ENCODE results near the gene KRTAP2-3. TPM values are rescaled to one million over a fixed set of nuclear protein-coding genes. Genes with fewer than 3 reads are reported as not detected.

Gene KRTAP2-3, protein sequence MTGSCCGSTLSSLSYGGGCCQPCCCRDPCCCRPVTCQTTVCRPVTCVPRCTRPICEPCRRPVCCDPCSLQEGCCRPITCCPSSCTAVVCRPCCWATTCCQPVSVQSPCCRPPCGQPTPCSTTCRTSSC
- polyA plus RNA-seq (2012; ENCODE audit: insufficient read length, low read depth), result not detected

DNA sequence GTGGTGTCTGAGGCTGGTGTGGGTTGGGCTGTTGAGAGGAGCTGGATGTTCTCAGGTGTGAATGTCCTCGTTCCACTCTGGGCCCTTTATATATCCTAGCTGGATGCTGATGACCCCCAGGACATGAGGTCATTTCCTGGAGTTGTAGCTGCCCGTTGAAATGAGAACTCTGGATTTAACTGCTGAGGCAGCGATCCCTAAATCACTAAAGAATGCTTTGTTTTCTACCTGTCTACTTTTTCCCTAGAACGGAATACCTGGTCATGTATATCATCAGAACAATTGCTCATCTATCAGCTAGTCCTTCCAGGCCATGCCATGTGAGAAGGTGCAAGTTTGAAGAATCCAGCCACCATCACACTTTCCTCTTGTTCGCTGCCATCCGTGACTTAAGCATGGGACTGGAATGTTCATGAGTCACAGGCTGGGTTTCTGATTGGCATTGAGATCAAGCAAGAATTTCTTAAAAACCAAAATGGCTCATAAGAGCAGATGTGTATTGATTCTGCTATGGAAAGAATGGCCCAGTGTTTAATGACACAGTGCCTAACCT is at the start of gene KRTAP2-3:
Gene KRTAP2-3 (minus strand): TSS at position 63 of the 553 bp plus-strand sequence. CDS start 64 bp downstream, outside the sequence.
- TF ChIP-seq SIN3A (IDR thresholded peaks at IDR 0.05; ENCODE audit: borderline replicate concordance, insufficient read depth, low read length), result no peak
- TF ChIP-seq FOXP2 (optimal IDR thresholded peaks at IDR 0.05; ENCODE audit: borderline replicate concordance, extremely low read depth, extremely low read length, insufficient read depth), result no peak
- TF ChIP-seq, protein P1, sequence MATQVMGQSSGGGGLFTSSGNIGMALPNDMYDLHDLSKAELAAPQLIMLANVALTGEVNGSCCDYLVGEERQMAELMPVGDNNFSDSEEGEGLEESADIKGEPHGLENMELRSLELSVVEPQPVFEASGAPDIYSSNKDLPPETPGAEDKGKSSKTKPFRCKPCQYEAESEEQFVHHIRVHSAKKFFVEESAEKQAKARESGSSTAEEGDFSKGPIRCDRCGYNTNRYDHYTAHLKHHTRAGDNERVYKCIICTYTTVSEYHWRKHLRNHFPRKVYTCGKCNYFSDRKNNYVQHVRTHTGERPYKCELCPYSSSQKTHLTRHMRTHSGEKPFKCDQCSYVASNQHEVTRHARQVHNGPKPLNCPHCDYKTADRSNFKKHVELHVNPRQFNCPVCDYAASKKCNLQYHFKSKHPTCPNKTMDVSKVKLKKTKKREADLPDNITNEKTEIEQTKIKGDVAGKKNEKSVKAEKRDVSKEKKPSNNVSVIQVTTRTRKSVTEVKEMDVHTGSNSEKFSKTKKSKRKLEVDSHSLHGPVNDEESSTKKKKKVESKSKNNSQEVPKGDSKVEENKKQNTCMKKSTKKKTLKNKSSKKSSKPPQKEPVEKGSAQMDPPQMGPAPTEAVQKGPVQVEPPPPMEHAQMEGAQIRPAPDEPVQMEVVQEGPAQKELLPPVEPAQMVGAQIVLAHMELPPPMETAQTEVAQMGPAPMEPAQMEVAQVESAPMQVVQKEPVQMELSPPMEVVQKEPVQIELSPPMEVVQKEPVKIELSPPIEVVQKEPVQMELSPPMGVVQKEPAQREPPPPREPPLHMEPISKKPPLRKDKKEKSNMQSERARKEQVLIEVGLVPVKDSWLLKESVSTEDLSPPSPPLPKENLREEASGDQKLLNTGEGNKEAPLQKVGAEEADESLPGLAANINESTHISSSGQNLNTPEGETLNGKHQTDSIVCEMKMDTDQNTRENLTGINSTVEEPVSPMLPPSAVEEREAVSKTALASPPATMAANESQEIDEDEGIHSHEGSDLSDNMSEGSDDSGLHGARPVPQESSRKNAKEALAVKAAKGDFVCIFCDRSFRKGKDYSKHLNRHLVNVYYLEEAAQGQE (IDR thresholded peaks at IDR 0.05; ENCODE audit: insufficient read depth in 1 of 2, low read depth in 2 of 2, low read length in 2 of 2), result no peak

DNA sequence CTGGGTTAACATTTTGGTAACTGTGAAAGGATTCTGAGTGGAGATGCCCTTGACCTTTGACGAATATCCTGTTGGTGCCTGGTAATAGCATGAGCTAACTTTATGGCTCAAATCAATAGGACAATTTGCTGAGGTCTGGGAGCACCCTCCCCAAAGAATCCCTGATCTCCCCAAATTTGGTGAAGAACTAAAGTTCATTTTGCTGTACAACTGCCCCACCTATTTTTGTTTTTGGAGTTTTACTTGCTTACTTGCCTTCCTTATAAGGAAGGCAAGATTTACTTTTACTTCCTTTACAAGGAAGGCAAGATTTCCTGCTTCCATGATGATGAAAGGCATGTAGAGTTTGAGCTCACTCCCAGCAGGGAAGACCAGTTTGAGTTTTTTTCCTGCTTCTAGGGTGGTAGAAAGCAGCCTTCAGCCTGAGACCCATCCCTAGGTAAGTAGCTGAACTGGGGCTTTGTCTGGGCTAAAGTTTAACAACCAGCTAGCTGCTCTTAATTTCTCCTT is 48.1 kb upstream of the KRTAP2-3 start:
- TF ChIP-seq FOXP2 (optimal IDR thresholded peaks at IDR 0.05; ENCODE audit: borderline replicate concordance, extremely low read depth, extremely low read length, insufficient read depth) (no peak), SIN3A (IDR thresholded peaks at IDR 0.05; ENCODE audit: borderline replicate concordance, insufficient read depth, low read length) (no peak), POLR2AphosphoS5 (IDR thresholded peaks at IDR 0.05; ENCODE audit: low read depth, low read length) (no peak), TAF1 (IDR thresholded peaks at IDR 0.05; ENCODE audit: borderline replicate concordance, insufficient read depth, low read length) (no peak)
- TF ChIP-seq, protein P1 (IDR thresholded peaks at IDR 0.05; ENCODE audit: insufficient read depth in 1 of 2, low read depth in 2 of 2, low read length in 2 of 2), result no peak

DNA sequence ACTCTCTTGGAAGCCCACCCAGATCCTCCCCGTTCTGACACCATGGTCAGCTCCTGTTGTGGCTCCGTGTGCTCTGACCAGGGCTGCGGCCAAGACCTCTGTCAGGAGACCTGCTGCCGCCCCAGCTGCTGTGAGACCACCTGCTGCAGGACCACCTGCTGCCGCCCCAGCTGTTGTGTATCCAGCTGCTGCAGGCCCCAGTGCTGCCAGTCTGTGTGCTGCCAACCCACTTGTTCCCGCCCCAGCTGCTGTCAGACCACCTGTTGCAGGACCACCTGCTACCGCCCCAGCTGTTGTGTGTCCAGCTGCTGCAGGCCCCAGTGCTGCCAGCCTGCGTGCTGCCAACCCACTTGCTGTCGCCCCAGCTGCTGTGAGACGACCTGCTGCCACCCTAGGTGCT is 45.4 kb upstream of the KRTAP2-3 start, which contains the start of gene KRTAP4-9:
Gene KRTAP4-9 (plus strand): TSS at position 43 of the 400 bp plus-strand sequence. CDS start 0 bp downstream, at position 43.
- TF ChIP-seq, protein P1 (IDR thresholded peaks at IDR 0.05; ENCODE audit: insufficient read depth in 1 of 2, low read depth in 2 of 2, low read length in 2 of 2), result 0 out of 4 replicates have a peak, but pooled peaks of 1 of the 2 experiments have one; percentile 28

DNA sequence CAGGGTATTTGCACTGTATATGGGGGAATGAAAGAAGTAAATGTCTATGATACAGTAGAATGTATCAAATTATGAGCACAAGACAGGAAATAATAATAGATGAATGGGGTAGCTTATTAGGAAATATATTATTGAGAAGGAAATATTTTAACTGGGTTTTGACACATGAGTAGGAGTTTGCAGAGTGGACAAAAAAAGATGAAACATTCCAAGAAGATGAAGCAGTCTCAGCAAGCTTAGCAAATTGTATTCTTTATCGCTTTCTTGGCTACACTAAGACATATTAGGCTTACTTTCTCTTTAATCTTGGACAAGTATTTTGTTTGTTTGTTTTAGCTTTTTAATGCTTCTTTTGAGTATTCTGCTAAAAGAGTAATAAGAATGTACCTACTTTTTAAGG is 44.0 kb upstream of the KRTAP2-3 start:
- TF ChIP-seq, protein P1 (IDR thresholded peaks at IDR 0.05; ENCODE audit: insufficient read depth in 1 of 2, low read depth in 2 of 2, low read length in 2 of 2), result no peak

DNA sequence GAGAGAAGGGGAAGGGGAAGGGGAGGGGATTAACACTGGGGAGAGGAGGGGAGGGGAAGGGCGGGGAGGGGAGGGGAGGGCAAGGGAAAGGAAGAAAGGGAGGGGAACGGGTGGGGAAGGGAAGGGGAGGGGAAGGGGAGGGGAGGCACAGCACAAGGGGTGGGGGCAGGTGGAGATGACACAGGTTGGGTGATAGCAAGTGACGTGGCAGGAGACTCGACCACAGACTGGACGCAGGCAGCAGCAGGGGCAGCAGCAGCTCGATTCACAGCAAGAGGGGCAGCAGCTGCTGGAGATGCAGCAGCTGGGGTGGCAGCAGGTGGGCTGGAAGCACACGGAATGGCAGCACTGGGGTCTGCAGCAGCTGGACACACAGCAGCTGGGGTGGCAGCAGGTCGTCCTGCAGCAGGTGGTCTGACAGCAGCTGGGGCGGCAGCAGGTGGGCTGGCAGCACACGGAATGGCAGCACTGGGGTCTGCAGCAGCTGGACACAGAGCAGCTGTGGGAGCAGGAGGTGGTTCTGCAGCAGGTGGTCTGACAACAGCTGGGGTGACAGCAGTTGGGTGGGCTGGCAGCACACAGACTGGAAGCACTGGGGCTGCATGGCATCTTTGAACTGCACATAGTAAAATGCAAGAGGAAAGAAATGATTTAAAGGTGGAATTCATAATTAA is 41.8 kb upstream of the KRTAP2-3 start, which contains the start of gene KRTAP4-16:
Gene KRTAP4-16 (minus strand): TSS at position 624 of the 674 bp plus-strand sequence. CDS start 0 bp downstream, at position 624.
- TF ChIP-seq FOXP2 (optimal IDR thresholded peaks at IDR 0.05; ENCODE audit: borderline replicate concordance, extremely low read depth, extremely low read length, insufficient read depth) (no peak), TAF1 (IDR thresholded peaks at IDR 0.05; ENCODE audit: borderline replicate concordance, insufficient read depth, low read length) (no peak), POLR2AphosphoS5 (IDR thresholded peaks at IDR 0.05; ENCODE audit: low read depth, low read length) (no peak), SIN3A (IDR thresholded peaks at IDR 0.05; ENCODE audit: borderline replicate concordance, insufficient read depth, low read length) (no peak)
- TF ChIP-seq, protein P1 (IDR thresholded peaks at IDR 0.05; ENCODE audit: insufficient read depth in 1 of 2, low read depth in 2 of 2, low read length in 2 of 2), result no peak

Data from PFSK-1 (cell line).